ENCODE measurements around the gene ZBED4.

The ZBED4 gene

GRCh38 chr22:49913446-49913845, 59.8 kb downstream of the ZBED4 start:
- no peaks in the 10 kb centered on the region for H3K9me3 ChIP-seq
- H3K4me1 ChIP-seq, result no peaks in the 10 kb centered on the region
- H3K36me3 ChIP-seq, result peaks cover 14% of the 10 kb centered on the region
- no peak for TF ChIP-seq CTCF (IDR thresholded peaks at IDR 0.05; ENCODE audit: low read depth, low read length)
- no peaks in the 10 kb centered on the region for H3K27me3 ChIP-seq
- no peak for DNase-seq
- no peak overlapping the region for H3K4me3 ChIP-seq (ENCODE audit: low read depth, low read length)

GRCh38 chr22:49914256-49914655, 60.6 kb downstream of the ZBED4 start:
- no peak for TF ChIP-seq CTCF (IDR thresholded peaks at IDR 0.05; ENCODE audit: low read depth, low read length)
- Histone ChIP-seq H3K36me3 (peaks cover 14% of the 10 kb centered on the region), H3K27me3 (no peaks in the 10 kb centered on the region), H3K9me3 (no peaks in the 10 kb centered on the region), H3K4me1 (no peaks in the 10 kb centered on the region), H3K4me3 (ENCODE audit: low read depth, low read length) (no peak overlapping the region)
- no peak for DNase-seq

GRCh38 chr22:49915610-49916009, 62.0 kb downstream of the ZBED4 start:
- TF ChIP-seq CTCF (IDR thresholded peaks at IDR 0.05; ENCODE audit: low read depth, low read length), result no peak

GRCh38 chr22:49916831-49917230, 63.2 kb downstream of the ZBED4 start:
- H3K27me3 ChIP-seq, result no peaks in the 10 kb centered on the region
- H3K9me3 ChIP-seq, result no peaks in the 10 kb centered on the region
- no peak overlapping the region; the same call in 1 of the 2 replicates for H3K4me3 ChIP-seq (ENCODE audit: low read depth, low read length)
- H3K36me3 ChIP-seq, result peaks cover 14% of the 10 kb centered on the region
- no peak for DNase-seq
- H3K4me1 ChIP-seq, result no peaks in the 10 kb centered on the region
- TF ChIP-seq CTCF (IDR thresholded peaks at IDR 0.05; ENCODE audit: low read depth, low read length), result no peak

More at GRCh38 chr22:49915610-49916009, 62.0 kb downstream of the ZBED4 start:
- Histone ChIP-seq H3K4me3 (ENCODE audit: low read depth, low read length) (no peak overlapping the region), H3K36me3 (peaks cover 14% of the 10 kb centered on the region), H3K4me1 (no peaks in the 10 kb centered on the region), H3K27me3 (no peaks in the 10 kb centered on the region), H3K9me3 (no peaks in the 10 kb centered on the region)
- no peak for DNase-seq

GRCh38 chr22:49917974-49918910, 64.6 kb downstream of the ZBED4 start, which contains the start of the genes ALG12 and CRELD2:
ALG12 (minus strand) TSS chr22:49918438; CDS start chr22:49913765, 4,673 bp downstream.
CRELD2 (plus strand) TSS chr22:49918634; CDS start chr22:49918770, 136 bp downstream.
- Histone ChIP-seq H3K4me1 (no peaks in the 10 kb centered on the region), H3K36me3 (peaks cover 4% of the 10 kb centered on the region)
- peak; percentile 99 for DNase-seq

More at GRCh38 chr22:49917974-49918910, 64.6 kb downstream of the ZBED4 start, which contains the start of the genes ALG12 and CRELD2:
- no peak for TF ChIP-seq CTCF (IDR thresholded peaks at IDR 0.05; ENCODE audit: low read depth, low read length)
- H3K27me3 ChIP-seq, result no peaks in the 10 kb centered on the region
- no peaks in the 10 kb centered on the region for H3K9me3 ChIP-seq
- peak within 1 kb of the TSS; percentile 80 for H3K4me3 ChIP-seq (ENCODE audit: low read depth, low read length)

Data from BE2C (cell line).